ENCODE results near the gene MED22.

DNA sequence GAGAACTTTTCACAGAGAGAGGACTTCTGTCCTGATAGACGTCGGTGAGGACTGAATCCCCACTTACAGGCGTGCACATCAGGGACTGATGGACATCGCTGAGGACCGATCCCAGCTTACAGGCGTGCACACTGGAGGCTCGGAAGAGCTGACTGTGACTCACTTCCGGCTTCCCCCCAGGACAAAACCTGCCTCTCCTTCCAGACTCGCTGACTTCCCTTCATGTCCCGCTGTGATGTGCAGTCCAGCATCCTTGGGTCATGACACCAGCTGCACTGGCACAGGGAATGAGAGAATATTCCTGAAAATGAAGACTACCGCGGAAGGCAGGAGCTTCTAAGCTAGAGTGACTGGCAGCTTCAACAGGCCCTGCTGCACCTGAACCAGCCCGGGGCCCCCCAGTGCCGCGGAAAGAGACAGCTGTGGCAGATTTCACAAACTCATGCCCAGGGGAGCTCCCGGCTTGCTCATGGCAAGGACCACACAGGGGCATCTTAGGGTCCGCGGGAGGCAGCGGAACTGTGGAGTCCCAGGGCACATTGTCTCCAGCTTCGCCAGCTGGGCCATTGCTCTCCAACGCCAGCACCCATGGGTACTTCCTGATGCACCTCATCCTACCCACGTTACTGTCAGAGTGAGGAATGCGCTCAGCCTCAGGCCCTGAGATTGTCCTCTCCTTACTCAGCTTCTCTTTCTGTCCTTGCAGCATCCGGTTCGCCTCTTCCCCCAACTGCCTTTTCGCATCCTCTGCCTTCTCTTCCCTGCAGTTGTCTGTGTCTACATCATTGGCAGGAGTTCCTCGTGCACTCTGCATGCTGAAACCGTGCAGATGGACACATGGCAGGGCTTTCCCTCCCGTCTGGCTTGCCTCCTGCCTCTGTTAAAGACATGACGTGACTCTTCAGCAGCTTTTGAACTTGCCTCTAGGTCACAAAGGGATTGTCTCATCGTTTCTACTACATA, 41.4 kb downstream of the MED22 start:
- TF ChIP-seq SPI1 (IDR thresholded peaks at IDR 0.05; ENCODE audit: low read depth, low read length) = no peak
- TF ChIP-seq POLR2AphosphoS5 (IDR thresholded peaks at IDR 0.05; ENCODE audit: low read depth, low read length) = no peak
- no peak for TF ChIP-seq TAF1 (IDR thresholded peaks at IDR 0.05; ENCODE audit: low read depth, low read length)
- no peak for TF ChIP-seq POLR2A (IDR thresholded peaks at IDR 0.05; ENCODE audit: low read depth, low read length)
- no peak for TF ChIP-seq PAX5 (IDR thresholded peaks at IDR 0.05; ENCODE audit: insufficient read depth, low read length, severe bottlenecking)
- TF ChIP-seq POU2F2 (IDR thresholded peaks at IDR 0.05; ENCODE audit: low read depth, low read length) = no peak

Data from GM12891 (cell line).